Skeletal muscle tissue (tissue), 4 donors: ENCODE measurements around the gene OPN1LW. TPM values are rescaled to one million over a fixed set of nuclear protein-coding genes. Genes with fewer than 3 reads are reported as not detected.
"Not testable (repeated sequence)": the region's sequence is repeated elsewhere in the genome, so short reads cannot be mapped to it uniquely, and the experiment has no call there.

Experiments used
- H3K27ac ChIP-seq: one replicate; pipeline ENCODE4 v1.7.0; 2013; ENCODE audit warnings: mild to moderate bottlenecking, low read depth, low read length, inconsistent platforms
- H3K27me3 ChIP-seq, 3 donors: one replicate each; pipeline ENCODE4 v1.7.0; 2013; ENCODE audit warnings: low read length in 3 of 3; ENCODE audit not compliant: control insufficient read depth in 3 of 3, insufficient read depth in 3 of 3
- H3K36me3 ChIP-seq, 3 donors: one replicate each; pipeline ENCODE4 v1.7.0; 2013; ENCODE audit warnings: low read length in 3 of 3; ENCODE audit not compliant: control insufficient read depth in 3 of 3, insufficient read depth in 3 of 3
- H3K4me1 ChIP-seq, 3 donors: one replicate each; pipeline ENCODE4 v1.7.0; 2013; ENCODE audit warnings: low read length in 3 of 3, mild to moderate bottlenecking in 3 of 3; ENCODE audit not compliant: control insufficient read depth in 3 of 3, insufficient read depth in 3 of 3
- H3K4me3 ChIP-seq, 3 donors: one replicate each; pipeline ENCODE4 v1.7.0; 2013; ENCODE audit warnings: low read length in 3 of 3
- H3K9ac ChIP-seq, 3 donors: one replicate each; pipeline ENCODE4 v1.7.0; 2013; ENCODE audit warnings: low read length in 3 of 3, mild to moderate bottlenecking in 3 of 3, moderate library complexity in 2 of 3, low read depth in 1 of 3
- H3K9me3 ChIP-seq, 3 donors: one replicate each; pipeline ENCODE4 v1.7.0; 2013; ENCODE audit warnings: low read length in 3 of 3; ENCODE audit not compliant: control insufficient read depth in 3 of 3
- total RNA-seq: library from RNA; depleted of rRNA; stranded (reverse); fragments of >200 nt; gene quantifications from one replicate; pipeline ENCODE4 v1.2.3, GENCODE V29; 2014
- donor health status: Osteomylitis.

The OPN1LW gene
- total RNA-seq, 1 donor from 2014 or later = not detected

DNA sequence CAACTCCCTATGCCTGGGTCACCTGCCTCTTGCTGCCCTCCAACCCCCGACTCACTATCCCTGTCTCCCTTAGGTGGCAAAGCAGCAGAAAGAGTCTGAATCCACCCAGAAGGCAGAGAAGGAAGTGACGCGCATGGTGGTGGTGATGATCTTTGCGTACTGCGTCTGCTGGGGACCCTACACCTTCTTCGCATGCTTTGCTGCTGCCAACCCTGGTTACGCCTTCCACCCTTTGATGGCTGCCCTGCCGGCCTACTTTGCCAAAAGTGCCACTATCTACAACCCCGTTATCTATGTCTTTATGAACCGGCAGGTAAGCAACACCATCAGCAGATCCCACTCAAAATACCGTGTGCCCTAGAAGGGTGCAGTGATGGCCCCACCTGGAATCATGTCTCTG is 12.2 kb downstream of the OPN1LW start:
- not testable (repeated sequence) for H3K9me3 ChIP-seq, H3K27ac ChIP-seq, H3K4me3 ChIP-seq, H3K4me1 ChIP-seq, H3K27me3 ChIP-seq, H3K9ac ChIP-seq, H3K36me3 ChIP-seq

DNA sequence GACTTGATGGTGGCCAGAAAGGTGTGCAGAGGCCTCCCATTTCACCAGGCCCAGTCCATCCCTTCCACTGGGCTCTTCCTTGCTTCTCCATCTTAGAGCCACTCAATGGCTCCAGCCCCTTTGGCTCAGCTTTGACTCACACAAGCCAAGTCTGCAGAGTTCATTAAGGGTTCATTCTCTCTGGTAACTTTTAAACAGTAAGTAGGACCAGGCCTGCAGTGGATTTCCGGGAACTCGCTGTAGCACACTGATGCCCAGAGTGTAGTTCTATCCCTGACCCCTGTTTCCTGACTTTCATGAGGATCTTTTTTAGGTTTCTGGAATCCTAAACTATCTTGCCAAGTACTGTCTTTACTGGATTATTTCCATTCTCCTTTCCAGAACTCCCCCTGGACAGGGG is 13.2 kb downstream of the OPN1LW start:
- not testable (repeated sequence) for H3K9me3 ChIP-seq, H3K27ac ChIP-seq, H3K4me3 ChIP-seq, H3K4me1 ChIP-seq, H3K36me3 ChIP-seq, H3K9ac ChIP-seq, H3K27me3 ChIP-seq

DNA sequence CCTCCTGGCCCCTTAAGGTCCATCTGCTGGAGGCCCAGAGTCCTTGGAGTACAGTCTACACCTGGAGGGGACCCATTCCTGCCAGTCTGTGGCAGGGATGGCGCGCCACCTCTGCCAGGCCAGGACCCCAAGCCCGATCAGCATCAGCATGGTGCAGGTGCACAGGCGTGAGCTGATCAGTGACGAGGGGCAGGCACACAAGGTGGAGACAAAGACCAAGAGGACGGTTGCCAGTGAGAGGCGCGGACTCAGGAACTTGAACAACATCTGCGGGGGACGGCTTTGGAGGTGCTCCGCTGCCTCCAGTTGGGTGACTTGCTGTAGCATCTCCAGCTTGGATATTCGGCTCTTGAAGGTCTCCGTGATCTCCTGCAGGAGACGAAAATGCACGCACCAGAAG is 15.3 kb downstream of the OPN1LW start:
- H3K27ac ChIP-seq, H3K27me3 ChIP-seq, H3K4me3 ChIP-seq, H3K36me3 ChIP-seq, H3K9ac ChIP-seq, H3K4me1 ChIP-seq, H3K9me3 ChIP-seq: not testable (repeated sequence)

DNA sequence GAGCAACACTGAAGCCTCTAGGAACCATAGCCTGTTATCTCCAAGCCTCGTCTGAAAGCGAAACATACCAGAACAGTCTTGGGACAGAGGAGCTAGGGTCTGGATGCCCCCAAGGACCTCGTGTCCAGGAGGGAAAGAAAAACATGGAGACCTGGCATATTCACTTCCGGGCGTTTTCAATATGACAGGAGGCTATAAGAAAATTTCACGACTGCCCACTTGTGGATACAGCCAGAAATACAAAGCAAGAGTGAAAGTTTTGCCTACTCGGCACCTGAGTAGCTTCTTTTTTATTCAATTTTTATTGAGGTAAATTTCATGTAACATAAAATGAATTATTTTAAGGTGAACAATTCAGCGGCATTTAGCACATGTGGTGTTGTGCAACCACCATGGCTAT is 20.9 kb downstream of the OPN1LW start:
- not testable (repeated sequence) for H3K4me3 ChIP-seq, H3K4me1 ChIP-seq

DNA sequence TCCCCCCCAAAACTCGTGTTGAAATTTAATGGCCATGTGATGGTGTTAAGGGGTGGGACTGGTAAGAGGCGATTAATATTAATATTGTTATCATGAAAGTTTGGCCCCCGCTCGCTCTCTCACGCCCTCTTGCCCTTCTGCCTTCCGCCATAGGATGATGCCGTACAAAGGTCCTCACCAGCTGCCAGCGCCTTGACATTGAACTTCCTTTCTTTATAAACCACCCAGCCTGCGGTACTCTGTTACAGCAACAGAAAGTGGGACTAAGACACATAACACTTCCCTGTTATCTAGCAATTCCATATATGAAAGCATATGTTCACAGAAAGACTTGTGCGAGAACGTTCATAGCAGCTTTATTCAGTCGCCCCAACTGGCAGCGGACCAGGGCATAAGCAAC is 24.3 kb downstream of the OPN1LW start:
- not testable (repeated sequence) for H3K4me1 ChIP-seq, H3K9ac ChIP-seq, H3K36me3 ChIP-seq, H3K27me3 ChIP-seq, H3K4me3 ChIP-seq, H3K27ac ChIP-seq, H3K9me3 ChIP-seq

More for the DNA sequence above, 20.9 kb downstream of the OPN1LW start:
- H3K9ac ChIP-seq, H3K36me3 ChIP-seq, H3K9me3 ChIP-seq, H3K27ac ChIP-seq, H3K27me3 ChIP-seq: not testable (repeated sequence)

DNA sequence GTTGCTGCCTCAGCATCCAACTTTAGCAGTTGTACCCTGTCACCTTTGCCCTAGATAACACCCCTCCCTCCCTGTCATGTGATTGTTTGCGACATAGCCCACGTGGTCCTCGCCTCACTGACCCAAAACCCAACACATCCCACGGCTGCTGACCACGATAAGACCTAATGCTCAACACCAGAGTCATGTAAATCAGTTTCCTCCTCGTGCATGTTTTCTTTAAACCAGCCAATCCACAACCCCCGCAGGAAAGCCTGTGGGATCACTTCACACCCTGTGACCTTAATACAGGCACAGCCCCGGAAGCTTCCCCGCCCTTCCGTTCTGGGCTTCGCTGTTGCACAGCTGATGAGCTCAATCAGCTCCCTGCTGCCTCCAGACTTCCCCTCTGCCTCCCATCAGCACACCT is 28.5 kb downstream of the OPN1LW start:
- H3K36me3 ChIP-seq, H3K27me3 ChIP-seq: not testable (repeated sequence)

DNA sequence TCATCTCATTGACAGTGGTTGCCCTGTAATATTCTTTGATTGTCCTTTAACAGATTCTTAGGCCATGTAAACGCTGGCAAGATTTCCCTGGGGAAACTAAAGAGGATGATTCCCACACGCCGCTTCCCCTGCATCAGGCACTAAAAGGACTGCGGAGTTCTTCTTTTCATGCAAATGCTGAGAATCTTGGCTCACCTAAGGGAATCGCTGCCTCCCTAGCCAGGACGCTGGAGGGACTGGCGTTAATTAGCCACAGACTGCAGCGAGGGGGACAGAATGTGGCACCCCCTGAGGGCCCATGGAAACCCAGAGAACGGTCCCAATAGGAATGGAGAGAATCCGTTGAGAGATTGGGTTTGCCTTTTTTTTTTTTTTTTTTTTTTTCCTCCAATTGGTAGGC is 30.3 kb downstream of the OPN1LW start:
- H3K9me3 ChIP-seq, H3K4me3 ChIP-seq, H3K4me1 ChIP-seq, H3K36me3 ChIP-seq, H3K9ac ChIP-seq, H3K27ac ChIP-seq, H3K27me3 ChIP-seq: not testable (repeated sequence)

More for the DNA sequence above, 28.5 kb downstream of the OPN1LW start:
- not testable (repeated sequence) for H3K4me1 ChIP-seq, H3K4me3 ChIP-seq, H3K9me3 ChIP-seq, H3K27ac ChIP-seq, H3K9ac ChIP-seq

DNA sequence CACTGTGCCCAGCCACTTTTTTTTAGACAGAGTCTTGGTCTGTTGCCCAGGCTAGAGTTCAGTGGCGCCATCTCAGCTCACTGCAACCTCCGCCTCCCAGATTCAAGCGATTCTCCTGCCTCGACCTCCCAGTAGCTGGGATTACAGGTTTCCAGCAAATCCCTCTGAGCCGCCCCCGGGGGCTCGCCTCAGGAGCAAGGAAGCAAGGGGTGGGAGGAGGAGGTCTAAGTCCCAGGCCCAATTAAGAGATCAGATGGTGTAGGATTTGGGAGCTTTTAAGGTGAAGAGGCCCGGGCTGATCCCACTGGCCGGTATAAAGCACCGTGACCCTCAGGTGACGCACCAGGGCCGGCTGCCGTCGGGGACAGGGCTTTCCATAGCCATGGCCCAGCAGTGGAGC is 38.3 kb downstream of the OPN1LW start, which contains the start of gene OPN1MW:
Gene OPN1MW (plus strand): TSS at position 301 of the 400 bp plus-strand sequence. CDS start 82 bp downstream, at position 383.
- H3K36me3 ChIP-seq, H3K9me3 ChIP-seq, H3K4me1 ChIP-seq, H3K4me3 ChIP-seq, H3K27ac ChIP-seq, H3K9ac ChIP-seq, H3K27me3 ChIP-seq: not testable (repeated sequence)

DNA sequence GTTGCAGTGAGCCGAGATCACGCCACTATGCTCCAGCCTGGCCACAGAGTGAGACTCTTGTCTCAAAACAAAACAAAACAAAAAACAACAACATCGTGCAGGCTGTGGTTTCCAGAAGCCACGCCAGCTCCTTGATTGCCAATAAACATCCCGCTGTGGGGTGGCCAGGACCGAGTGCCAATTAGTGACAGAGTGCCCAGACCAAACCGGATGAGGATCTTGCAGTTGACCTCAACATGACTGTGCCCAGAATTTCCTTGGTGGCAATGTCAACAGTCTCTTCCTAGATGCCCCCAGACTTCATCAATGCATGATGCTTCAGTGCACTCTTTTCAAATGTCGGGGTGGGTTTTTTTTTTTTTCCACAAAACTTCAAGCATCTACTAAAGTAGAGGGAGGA is 39.8 kb downstream of the OPN1LW start:
- not testable (repeated sequence) for H3K9ac ChIP-seq, H3K27ac ChIP-seq, H3K36me3 ChIP-seq, H3K4me3 ChIP-seq, H3K4me1 ChIP-seq, H3K9me3 ChIP-seq, H3K27me3 ChIP-seq

DNA sequence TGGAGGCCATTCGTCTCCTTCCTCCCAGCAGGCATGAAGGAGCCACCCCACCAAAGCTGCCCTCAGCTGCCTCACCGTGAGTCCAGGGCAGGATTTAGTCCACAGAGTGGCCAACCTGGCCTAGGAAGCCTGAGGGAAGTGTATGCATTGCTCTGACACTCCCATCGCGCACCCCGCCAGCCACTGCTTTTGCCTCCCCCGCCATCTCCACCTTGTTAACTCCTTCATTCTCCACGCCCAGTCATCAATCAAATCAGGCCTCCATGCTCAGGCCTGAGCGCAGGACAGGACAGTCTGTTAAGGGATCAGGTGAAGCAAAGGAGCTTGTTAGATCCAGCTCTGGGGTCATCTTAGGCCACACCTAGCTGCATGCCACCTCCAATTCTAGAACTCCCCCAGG is 48.8 kb downstream of the OPN1LW start:
- not testable (repeated sequence) for H3K9ac ChIP-seq, H3K27ac ChIP-seq, H3K27me3 ChIP-seq, H3K4me3 ChIP-seq, H3K36me3 ChIP-seq, H3K9me3 ChIP-seq, H3K4me1 ChIP-seq

DNA sequence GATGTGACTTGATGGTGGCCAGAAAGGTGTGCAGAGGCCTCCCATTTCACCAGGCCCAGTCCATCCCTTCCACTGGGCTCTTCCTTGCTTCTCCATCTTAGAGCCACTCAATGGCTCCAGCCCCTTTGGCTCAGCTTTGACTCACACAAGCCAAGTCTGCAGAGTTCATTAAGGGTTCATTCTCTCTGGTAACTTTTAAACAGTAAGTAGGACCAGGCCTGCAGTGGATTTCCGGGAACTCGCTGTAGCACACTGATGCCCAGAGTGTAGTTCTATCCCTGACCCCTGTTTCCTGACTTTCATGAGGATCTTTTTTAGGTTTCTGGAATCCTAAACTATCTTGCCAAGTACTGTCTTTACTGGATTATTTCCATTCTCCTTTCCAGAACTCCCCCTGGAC is 50.3 kb downstream of the OPN1LW start:
- not testable (repeated sequence) for H3K36me3 ChIP-seq, H3K4me3 ChIP-seq, H3K9ac ChIP-seq, H3K27me3 ChIP-seq, H3K4me1 ChIP-seq, H3K9me3 ChIP-seq, H3K27ac ChIP-seq
